B cell (primary cell): ENCODE measurements around the gene ATF1. TPM values are rescaled to one million over a fixed set of nuclear protein-coding genes. Genes with fewer than 3 reads are reported as not detected.
"Not testable (repeated sequence)": the region's sequence is repeated elsewhere in the genome, so short reads cannot be mapped to it uniquely, and the experiment has no call there.

Experiments used
- ATAC-seq: fragments of 200-7000 bp; cut with Tn5 transposase; one replicate; pipeline ENCODE4 v1.10.0; 2021; ENCODE audit warnings: low read depth, mild to moderate bottlenecking, moderate number of reproducible peaks, moderate library complexity
- CTCF ChIA-PET: fragments of 350-600 bp; sonication (Branson Sonifier 250); formaldehyde crosslinking; loops from one replicate; lab custom pipeline; 2021; ENCODE audit warnings: antibody characterized with exemption, inconsistent platforms; lab: Charles Lee
- POLR2A ChIA-PET: fragments of 350-600 bp; sonication (Branson Sonifier 250); formaldehyde crosslinking; loops from one replicate; lab custom pipeline; 2021; ENCODE audit warnings: antibody characterized with exemption; lab: Charles Lee
- DNase-seq: peaks from one replicate; pipeline ENCODE4 v3.0.0; 2013
- H2AFZ ChIP-seq: 2 replicates; pipeline ENCODE4 v1.6.1; 2012; ENCODE audit warnings: mild to moderate bottlenecking, low read depth, low read length; ENCODE audit not compliant: insufficient read depth, poor library complexity, severe bottlenecking
- H3K27ac ChIP-seq, 2 donors: 1 replicate in 1 of 2; 2 replicates in 1 of 2; pipeline ENCODE4 v1.5.1; 2012 to 2013; ENCODE audit warnings: low read length in 2 of 2, mild to moderate bottlenecking in 2 of 2, moderate library complexity in 1 of 2
- H3K27me3 ChIP-seq, 4 experiments: fragments of 200-600 bp in 1 of 4; sonication (generic) in 1 of 4; replicated peaks in 1 of 4; 1 replicate in 2 of 4; 2 replicates in 2 of 4; pipeline versions ENCODE4 v1.6.1 to v1.7.0; 2013 to 2016; ENCODE audit warnings: low read length in 3 of 4, mild to moderate bottlenecking in 2 of 4, mixed read lengths in 1 of 4, moderate library complexity in 1 of 4; ENCODE audit not compliant: insufficient read depth in 4 of 4, control insufficient read depth in 3 of 4; ENCODE audit errors: control extremely low read depth in 1 of 4
- H3K36me3 ChIP-seq, 2 experiments: replicated peaks in 1 of 2; 1 replicate in 1 of 2; 2 replicates in 1 of 2; pipeline versions ENCODE4 v1.6.1 to v1.7.1; 2013; ENCODE audit warnings: low read length in 1 of 2; ENCODE audit not compliant: insufficient read depth in 2 of 2, control insufficient read depth in 1 of 2; ENCODE audit errors: control extremely low read depth in 1 of 2, extremely low read depth in 1 of 2
- H3K4me1 ChIP-seq, 2 donors: fragments of 200-600 bp in 1 of 2; sonication (generic) in 1 of 2; 1 replicate in 1 of 2; 2 replicates in 1 of 2; pipeline versions ENCODE4 v1.5.1 to v1.6.1; 2013 to 2017; ENCODE audit warnings: low read length in 2 of 2; ENCODE audit not compliant: control insufficient read depth in 2 of 2, insufficient read depth in 2 of 2
- H3K4me2 ChIP-seq: replicated peaks from 2 replicates; pipeline ENCODE3; 2012; ENCODE audit warnings: mild to moderate bottlenecking, low read depth, low read length; ENCODE audit not compliant: poor library complexity, severe bottlenecking
- H3K4me3 ChIP-seq, 5 experiments: fragments of 200-600 bp in 1 of 5; sonication (generic) in 1 of 5; 1 replicate in 3 of 5; 2 replicates in 2 of 5; pipeline versions ENCODE4 v1.5.1 to v1.7.0; 2011 to 2016; ENCODE audit warnings: low read length in 4 of 5, mild to moderate bottlenecking in 4 of 5, low read depth in 2 of 5, control low read depth in 1 of 5, moderate library complexity in 1 of 5; ENCODE audit not compliant: insufficient read depth in 1 of 5; ENCODE audit errors: control extremely low read depth in 1 of 5, extremely low read depth in 1 of 5
- H3K79me2 ChIP-seq: fragments of 200-600 bp; sonication (generic); one replicate; pipeline ENCODE4 v1.6.0; 2016; ENCODE audit warnings: low read length; ENCODE audit not compliant: control insufficient read depth, insufficient read depth
- H3K9ac ChIP-seq: fragments of 200-600 bp; sonication (generic); 2 replicates; pipeline ENCODE4 v1.6.1; 2017; ENCODE audit warnings: mild to moderate bottlenecking, low read length, moderate library complexity
- H3K9me3 ChIP-seq, 3 donors: one replicate each; pipeline versions ENCODE4 v1.6.1 to v1.7.1; 2013; ENCODE audit warnings: low read length in 2 of 3; ENCODE audit not compliant: control insufficient read depth in 2 of 3, insufficient read depth in 1 of 3; ENCODE audit errors: control extremely low read depth in 1 of 3
- H4K20me1 ChIP-seq: 2 replicates; pipeline ENCODE4 v1.6.0; 2012; ENCODE audit warnings: mild to moderate bottlenecking, low read length; ENCODE audit not compliant: insufficient read depth, control insufficient read depth, poor library complexity, severe bottlenecking
- H3K27ac Mint-ChIP-seq: one replicate; pipeline ENCODE4 v1.8.0; 2021; ENCODE audit warnings: mixed read lengths
- H3K27me3 Mint-ChIP-seq: one replicate; pipeline ENCODE4 v1.8.0; 2021; ENCODE audit warnings: mixed read lengths
- H3K4me1 Mint-ChIP-seq: one replicate; pipeline ENCODE4 v1.8.0; 2021; ENCODE audit warnings: mixed read lengths
- H3K4me3 Mint-ChIP-seq: one replicate; pipeline ENCODE4 v1.8.0; 2021; ENCODE audit warnings: mixed read lengths
- H3K9me3 Mint-ChIP-seq: one replicate; pipeline ENCODE4 v1.8.0; 2022; ENCODE audit warnings: mixed read lengths; ENCODE audit not compliant: insufficient read depth
- CTCF ChIP-seq: fragments of 200-600 bp; IDR thresholded peaks from one replicate; pipeline ENCODE4 v1.8.0; 2022; ENCODE audit warnings: antibody characterized with exemption, mild to moderate bottlenecking
- EZH2 ChIP-seq: IDR thresholded peaks from 2 replicates; pipeline ENCODE4 v1.6.1; 2012; ENCODE audit warnings: borderline replicate concordance, low read depth, mild to moderate bottlenecking, moderate library complexity, low read length; ENCODE audit not compliant: insufficient read depth, poor library complexity, severe bottlenecking
- WGBS: methylation state at CpG from one replicate; pipeline ENCODE4 v1.1.5; 2013; ENCODE audit warnings: missing lambda C conversion rate; ENCODE audit not compliant: insufficient coverage; 5-methylcytosine and 5-hydroxymethylcytosine counted together
- intact Hi-C: fragments of 100-400 bp; cut with micrococcal nuclease; formaldehyde crosslinking; loops from one replicate; pipeline ENCODE4 v1.10.0; 2022
- polyA plus RNA-seq: library from polyadenylated mRNA; depleted of rRNA; stranded (reverse); fragments of >200 nt; gene quantifications from 2 replicates; pipeline ENCODE4 v1.2.3, GENCODE V29; 2012
- total RNA-seq, 2 donors: library from RNA; stranded (reverse); fragments of 120-200 nt in 1 of 2; gene quantifications; 1 replicate in 1 of 2; 2 replicates in 1 of 2; pipeline versions ENCODE4 v1.2.3 to v1.2.4, GENCODE V29; 2013 to 2022

The ATF1 gene
- total and polyA plus RNA-seq, 2 donors (not counting 1 experiment from before 2014, with no cell fraction given) = 17.2 to 39.5 TPM

- no peaks in the 10 kb centered on the region for H4K20me1 ChIP-seq
- WGBS = 100% methylated on average over 1 of the region's 1 CpG
- peaks cover 6% of the 10 kb centered on the region for H3K4me1 Mint-ChIP-seq
- peaks cover 3% of the 10 kb centered on the region for H3K9me3 Mint-ChIP-seq
- H3K9ac ChIP-seq = no peak overlapping the region
- no peaks in the 10 kb centered on the region for H3K36me3 ChIP-seq
- H3K4me3 ChIP-seq = no peak overlapping the region
- intact Hi-C loops = loop anchor here (5.0 kb wide), 1 partner anchor 704 kb away; no protein-coding TSS in a partner anchor
- TF ChIP-seq EZH2 (no peak), CTCF (no peak)
- no peaks in the 10 kb centered on the region for H3K27me3 ChIP-seq
- ChIA-PET CTCF (interaction anchor here (0.5 to 7.3 kb wide), 4 partner anchors 20 to 437 kb away, joined by 3 to 343 read pairs (median 15); no protein-coding TSS in a partner anchor), POLR2A (interaction anchor here (1.1 kb wide), 1 partner anchor 64 kb away, joined by 4 read pairs; the partner anchor contains the start of gene ATF1)
- H3K27ac Mint-ChIP-seq = no peak overlapping the region
- no peak overlapping the region for H3K4me2 ChIP-seq
- ATAC-seq (no peak), DNase-seq (no peak)
- H3K4me3 Mint-ChIP-seq = no peak overlapping the region
- H3K79me2 ChIP-seq = no peaks in the 10 kb centered on the region
- H3K27ac ChIP-seq = no peak overlapping the region
- peaks cover 3% of the 10 kb centered on the region in 2 donors for H3K4me1 ChIP-seq
- no peaks in the 10 kb centered on the region for H3K27me3 Mint-ChIP-seq
- peaks cover 0 to 1% (median under 1%) of the 10 kb centered on the region in 3 donors for H3K9me3 ChIP-seq
- no peak overlapping the region for H2AFZ ChIP-seq
Observed at GRCh38 chr12:50828121-50828520, 64.2 kb downstream of the ATF1 start.

- H3K79me2 ChIP-seq = no peaks in the 10 kb centered on the region
- no peak overlapping the region for H3K27ac ChIP-seq
- 100% methylated on average over 1 of the region's 2 CpGs for WGBS
- H3K27ac Mint-ChIP-seq = no peak overlapping the region
- peaks cover 3% of the 10 kb centered on the region for H3K9me3 Mint-ChIP-seq
- H3K4me2 ChIP-seq = no peak overlapping the region
- H3K4me3 ChIP-seq = no peak overlapping the region
- DNase-seq = no peak
- peaks cover 2 to 7% (median 3%) of the 10 kb centered on the region in 3 donors for H3K9me3 ChIP-seq
- H3K9ac ChIP-seq = no peak overlapping the region
- no peaks in the 10 kb centered on the region for H3K27me3 ChIP-seq
- H3K27me3 Mint-ChIP-seq = no peaks in the 10 kb centered on the region
- H3K4me3 Mint-ChIP-seq = no peak overlapping the region
- POLR2A ChIA-PET = interaction anchor here (1.1 kb wide), 1 partner anchor 65 kb away, joined by 4 read pairs; the partner anchor contains the start of gene ATF1
- H2AFZ ChIP-seq = no peak overlapping the region
- peaks cover 3% of the 10 kb centered on the region in 2 donors for H3K4me1 ChIP-seq
- intact Hi-C loops = loop anchor here (5.0 kb wide), 1 partner anchor 703 kb away; no protein-coding TSS in a partner anchor
- no peak for ATAC-seq
- TF ChIP-seq EZH2 (no peak), CTCF (no peak)
- no peaks in the 10 kb centered on the region for H3K36me3 ChIP-seq
- peaks cover 6% of the 10 kb centered on the region for H3K4me1 Mint-ChIP-seq
- H4K20me1 ChIP-seq = no peaks in the 10 kb centered on the region
- CTCF ChIA-PET = interaction anchor here (5.5 to 7.3 kb wide), 2 partner anchors 63 to 158 kb away, joined by 26 to 343 read pairs; no protein-coding TSS in a partner anchor
Observed at GRCh38 chr12:50828886-50829285, 65.0 kb downstream of the ATF1 start.

- H3K27ac ChIP-seq, H2AFZ ChIP-seq, H3K36me3 ChIP-seq, H3K4me1 Mint-ChIP-seq, H3K9ac ChIP-seq, H3K4me3 Mint-ChIP-seq, DNase-seq, H3K27ac Mint-ChIP-seq, H3K9me3 Mint-ChIP-seq, ATAC-seq, H4K20me1 ChIP-seq, H3K27me3 Mint-ChIP-seq, H3K4me2 ChIP-seq, POLR2A ChIA-PET, H3K79me2 ChIP-seq, H3K4me1 ChIP-seq, H3K4me3 ChIP-seq, H3K27me3 ChIP-seq, CTCF ChIA-PET: not testable (repeated sequence)
- peaks cover 2 to 14% (median 9%) of the 10 kb centered on the region in 3 donors for H3K9me3 ChIP-seq
- intact Hi-C loops = loop anchor here (10.0 kb wide), 1 partner anchor 51 kb away; no protein-coding TSS in a partner anchor
Observed at GRCh38 chr12:50833801-50834200, 69.9 kb downstream of the ATF1 start.
